ENCODE results near the gene SIK1.
"Not testable (repeated sequence)": the region's sequence is repeated elsewhere in the genome, so short reads cannot be mapped to it uniquely, and the experiment has no call there.

SIK1 gene

DNA sequence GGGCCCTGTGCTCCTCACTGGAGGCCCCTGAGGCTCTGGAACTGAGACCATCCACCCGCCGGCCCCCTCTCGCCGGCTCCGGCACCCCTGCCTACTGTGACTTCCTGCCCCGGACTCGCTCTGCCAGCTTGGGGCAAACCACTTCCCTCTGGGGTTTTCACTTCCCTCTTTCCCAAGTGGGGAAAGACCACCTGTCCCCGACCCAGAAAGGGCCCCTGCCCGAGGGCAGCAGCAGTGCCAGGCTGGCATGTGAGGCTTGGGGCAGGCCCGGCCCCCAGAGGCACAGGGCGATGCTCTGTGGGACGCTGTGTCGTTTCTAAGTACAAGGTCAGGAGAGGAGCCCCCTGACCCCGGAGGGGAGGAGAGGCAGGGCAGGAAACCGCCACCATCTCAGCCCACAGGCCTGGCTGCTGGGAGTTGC, 27.3 kb downstream of the SIK1 start:
- H3K4me1 ChIP-seq (ENCODE audit: control insufficient read depth, insufficient read depth, low read length); H3K9me3 ChIP-seq (ENCODE audit: control insufficient read depth, low read length); H3K36me3 ChIP-seq (ENCODE audit: control insufficient read depth, insufficient read depth, low read length); H3K9ac ChIP-seq (ENCODE audit: low read length); H3K4me3 ChIP-seq (ENCODE audit: low read length); H3K27me3 ChIP-seq (ENCODE audit: control insufficient read depth, insufficient read depth, low read length): not testable (repeated sequence)

DNA sequence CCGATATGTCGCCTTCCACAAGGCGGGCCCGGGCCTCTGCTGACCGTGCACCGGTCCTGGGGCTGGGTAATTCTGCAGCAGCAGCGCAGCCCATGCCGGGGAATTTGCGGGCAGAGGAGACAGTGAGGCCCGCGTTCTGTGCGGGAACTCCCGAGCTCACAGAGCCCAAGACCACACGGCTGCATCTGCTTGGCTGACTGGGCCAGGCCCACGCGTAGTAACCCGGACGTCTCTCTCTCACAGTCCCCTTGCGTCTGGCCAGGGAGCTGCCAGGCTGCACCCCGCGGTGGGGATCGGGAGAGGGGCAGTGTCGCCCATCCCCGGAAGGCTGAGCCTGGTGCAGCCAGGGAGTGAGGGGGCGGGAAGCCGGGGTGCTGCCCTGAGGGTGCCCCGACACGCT, 27.8 kb downstream of the SIK1 start:
- H3K36me3 ChIP-seq (ENCODE audit: control insufficient read depth, insufficient read depth, low read length); H3K9me3 ChIP-seq (ENCODE audit: control insufficient read depth, low read length); H3K27me3 ChIP-seq (ENCODE audit: control insufficient read depth, insufficient read depth, low read length); H3K4me3 ChIP-seq (ENCODE audit: low read length); H3K9ac ChIP-seq (ENCODE audit: low read length); H3K4me1 ChIP-seq (ENCODE audit: control insufficient read depth, insufficient read depth, low read length): not testable (repeated sequence)

- H3K4me1 ChIP-seq (ENCODE audit: control insufficient read depth, insufficient read depth, low read length); H3K36me3 ChIP-seq (ENCODE audit: control insufficient read depth, insufficient read depth, low read length); H3K27me3 ChIP-seq (ENCODE audit: control insufficient read depth, insufficient read depth, low read length); H3K4me3 ChIP-seq (ENCODE audit: low read length); H3K9me3 ChIP-seq (ENCODE audit: control insufficient read depth, low read length); H3K9ac ChIP-seq (ENCODE audit: low read length): not testable (repeated sequence)
Measured at GRCh38 chr21:43398533-43398932, 28.4 kb downstream of the SIK1 start.

DNA sequence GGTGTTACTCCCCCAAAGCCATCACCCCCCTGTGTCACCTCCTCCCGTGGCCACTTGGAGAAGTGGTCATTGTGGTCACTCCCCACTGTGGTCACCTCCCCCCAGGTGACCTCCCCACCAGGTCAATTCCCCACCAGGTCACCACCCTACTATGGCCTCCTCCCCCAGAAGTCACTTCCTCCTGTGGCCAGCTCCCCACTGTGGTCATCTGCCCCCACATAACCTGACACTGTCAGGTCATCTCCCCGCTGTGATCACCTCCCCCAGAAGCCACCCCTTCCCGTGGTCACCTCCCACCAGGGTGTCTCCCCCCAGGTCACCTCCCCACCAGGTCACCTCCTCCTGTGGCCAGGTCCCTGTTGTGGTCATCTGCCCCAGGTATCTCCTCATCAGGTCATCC, 28.9 kb downstream of the SIK1 start:
- H3K36me3 ChIP-seq (ENCODE audit: control insufficient read depth, insufficient read depth, low read length); H3K9ac ChIP-seq (ENCODE audit: low read length); H3K4me1 ChIP-seq (ENCODE audit: control insufficient read depth, insufficient read depth, low read length); H3K9me3 ChIP-seq (ENCODE audit: control insufficient read depth, low read length); H3K27me3 ChIP-seq (ENCODE audit: control insufficient read depth, insufficient read depth, low read length); H3K4me3 ChIP-seq (ENCODE audit: low read length): not testable (repeated sequence)

DNA sequence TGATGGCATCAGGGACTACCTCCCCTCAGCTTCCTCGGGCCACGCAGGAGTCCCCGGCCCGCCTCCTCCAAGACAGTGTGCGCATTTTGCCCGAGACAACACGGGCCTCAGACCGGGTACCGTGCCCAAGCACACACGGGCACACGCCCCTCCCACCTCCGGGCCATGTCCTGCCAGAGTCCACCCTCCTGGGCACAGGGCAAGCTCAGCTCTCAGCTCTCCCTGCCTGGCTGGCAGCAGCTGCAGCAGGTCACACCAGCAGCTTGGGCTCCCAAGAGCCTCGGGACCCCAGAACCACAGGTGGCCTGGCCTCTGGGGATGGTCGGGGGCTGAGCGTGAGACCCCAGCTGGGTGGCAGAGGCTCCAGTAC, 29.5 kb downstream of the SIK1 start:
- H3K4me1 ChIP-seq (ENCODE audit: control insufficient read depth, insufficient read depth, low read length); H3K9me3 ChIP-seq (ENCODE audit: control insufficient read depth, low read length); H3K27me3 ChIP-seq (ENCODE audit: control insufficient read depth, insufficient read depth, low read length): not testable (repeated sequence)

GRCh38 chr21:43396788-43397438, 30.0 kb downstream of the SIK1 start:
- not testable (repeated sequence) for H3K27me3 ChIP-seq (ENCODE audit: control insufficient read depth, insufficient read depth, low read length); H3K9me3 ChIP-seq (ENCODE audit: control insufficient read depth, low read length)

More for the DNA sequence above, 29.5 kb downstream of the SIK1 start:
- not testable (repeated sequence) for H3K4me3 ChIP-seq (ENCODE audit: low read length); H3K36me3 ChIP-seq (ENCODE audit: control insufficient read depth, insufficient read depth, low read length); H3K9ac ChIP-seq (ENCODE audit: low read length)

DNA sequence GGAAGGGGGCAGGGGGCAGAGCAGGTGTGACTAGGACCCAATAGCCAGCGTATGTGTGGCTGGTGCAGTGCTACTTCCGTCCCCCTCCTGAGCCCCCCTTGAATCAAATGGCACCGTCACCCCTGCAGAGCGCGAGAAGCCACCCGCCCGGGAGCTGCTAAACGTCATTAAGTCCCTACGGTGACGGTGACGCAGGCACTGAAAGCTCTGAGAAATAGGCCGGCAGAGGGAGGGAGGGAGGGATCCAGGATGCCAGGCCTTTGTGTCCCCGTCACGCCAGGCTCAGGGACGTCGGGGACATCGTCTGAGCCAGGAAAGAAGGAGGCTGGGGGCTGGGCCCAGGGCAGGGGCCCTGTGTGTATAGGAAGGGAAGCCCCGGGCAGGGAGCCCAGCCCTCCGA, 43.6 kb downstream of the SIK1 start:
- not testable (repeated sequence) for H3K9ac ChIP-seq (ENCODE audit: low read length); H3K4me3 ChIP-seq (ENCODE audit: low read length); H3K36me3 ChIP-seq (ENCODE audit: control insufficient read depth, insufficient read depth, low read length); H3K9me3 ChIP-seq (ENCODE audit: control insufficient read depth, low read length); H3K27me3 ChIP-seq (ENCODE audit: control insufficient read depth, insufficient read depth, low read length); H3K4me1 ChIP-seq (ENCODE audit: control insufficient read depth, insufficient read depth, low read length)

More at GRCh38 chr21:43396788-43397438, 30.0 kb downstream of the SIK1 start:
- not testable (repeated sequence) for H3K36me3 ChIP-seq (ENCODE audit: control insufficient read depth, insufficient read depth, low read length); H3K9ac ChIP-seq (ENCODE audit: low read length); H3K4me1 ChIP-seq (ENCODE audit: control insufficient read depth, insufficient read depth, low read length); H3K4me3 ChIP-seq (ENCODE audit: low read length)

DNA sequence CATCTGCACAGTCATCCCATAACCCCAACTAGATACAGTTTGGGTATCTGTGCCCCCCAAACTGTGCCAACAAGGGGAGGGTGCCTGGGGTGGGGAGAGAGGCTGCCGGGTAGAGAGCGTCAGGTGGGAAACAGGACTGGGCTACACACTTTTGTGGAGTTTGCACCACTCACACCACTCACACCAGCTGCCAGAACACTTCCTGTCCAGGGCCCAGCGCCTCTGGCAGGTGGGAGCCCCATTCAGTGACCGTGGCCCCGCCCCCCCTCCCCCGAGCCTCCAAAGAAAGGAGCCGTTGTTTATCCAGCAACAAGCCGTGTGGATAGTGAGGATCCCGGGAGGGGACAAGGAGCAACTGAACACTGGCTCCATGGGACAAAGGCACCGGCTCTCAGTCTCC, 44.0 kb downstream of the SIK1 start:
- H3K9me3 ChIP-seq (ENCODE audit: control insufficient read depth, low read length); H3K36me3 ChIP-seq (ENCODE audit: control insufficient read depth, insufficient read depth, low read length); H3K4me1 ChIP-seq (ENCODE audit: control insufficient read depth, insufficient read depth, low read length); H3K27me3 ChIP-seq (ENCODE audit: control insufficient read depth, insufficient read depth, low read length); H3K4me3 ChIP-seq (ENCODE audit: low read length); H3K9ac ChIP-seq (ENCODE audit: low read length): not testable (repeated sequence)

DNA sequence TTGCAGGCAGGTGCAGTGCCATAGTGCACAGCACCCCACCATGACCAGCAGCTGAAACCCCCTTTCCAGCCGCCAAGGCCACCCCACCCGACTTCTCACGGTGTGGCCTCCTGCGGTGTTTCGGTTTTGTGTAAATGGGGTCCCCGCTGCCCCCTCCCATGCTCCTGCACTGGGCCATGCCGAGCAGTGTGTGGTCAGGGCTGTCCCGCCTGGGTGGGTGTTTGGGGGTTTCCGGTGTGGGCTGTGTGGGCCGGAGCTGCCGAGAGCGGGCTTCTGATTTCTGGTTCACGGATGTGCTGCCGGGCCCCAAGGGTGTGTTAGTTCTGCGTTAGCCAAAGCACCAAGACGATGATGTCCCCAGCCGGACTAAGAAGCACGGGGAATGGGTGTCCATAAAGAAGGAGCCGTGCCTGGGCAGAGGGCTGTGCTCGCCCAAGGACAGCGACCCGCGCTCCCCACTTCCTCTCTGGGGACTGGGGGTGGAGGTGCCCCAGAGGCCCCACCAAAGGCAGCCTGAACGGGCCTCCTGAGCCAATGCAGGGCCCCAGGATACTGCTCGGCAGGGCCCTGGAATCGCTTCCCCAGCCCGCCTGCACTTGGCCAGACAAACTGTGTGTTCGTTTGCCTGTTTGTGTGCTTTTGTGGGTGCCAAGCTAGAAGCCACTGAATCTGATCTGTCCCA, 45.9 kb downstream of the SIK1 start:
- H3K9ac ChIP-seq (ENCODE audit: low read length); H3K9me3 ChIP-seq (ENCODE audit: control insufficient read depth, low read length); H3K4me1 ChIP-seq (ENCODE audit: control insufficient read depth, insufficient read depth, low read length); H3K36me3 ChIP-seq (ENCODE audit: control insufficient read depth, insufficient read depth, low read length); H3K27me3 ChIP-seq (ENCODE audit: control insufficient read depth, insufficient read depth, low read length); H3K4me3 ChIP-seq (ENCODE audit: low read length): not testable (repeated sequence)

GRCh38 chr21:43380337-43380736, 46.6 kb downstream of the SIK1 start:
- H3K9ac ChIP-seq (ENCODE audit: low read length); H3K4me1 ChIP-seq (ENCODE audit: control insufficient read depth, insufficient read depth, low read length); H3K27me3 ChIP-seq (ENCODE audit: control insufficient read depth, insufficient read depth, low read length); H3K9me3 ChIP-seq (ENCODE audit: control insufficient read depth, low read length); H3K36me3 ChIP-seq (ENCODE audit: control insufficient read depth, insufficient read depth, low read length); H3K4me3 ChIP-seq (ENCODE audit: low read length): not testable (repeated sequence)

- not testable (repeated sequence) for H3K27me3 ChIP-seq (ENCODE audit: control insufficient read depth, insufficient read depth, low read length); H3K36me3 ChIP-seq (ENCODE audit: control insufficient read depth, insufficient read depth, low read length); H3K9me3 ChIP-seq (ENCODE audit: control insufficient read depth, low read length); H3K4me3 ChIP-seq (ENCODE audit: low read length); H3K9ac ChIP-seq (ENCODE audit: low read length); H3K4me1 ChIP-seq (ENCODE audit: control insufficient read depth, insufficient read depth, low read length)
Measured at GRCh38 chr21:43379626-43380122, 47.3 kb downstream of the SIK1 start.

- H3K9ac ChIP-seq (ENCODE audit: low read length), result no peak overlapping the region
- no peaks in the 10 kb centered on the region for H3K27me3 ChIP-seq (ENCODE audit: control insufficient read depth, insufficient read depth, low read length)
- H3K4me1 ChIP-seq (ENCODE audit: control insufficient read depth, insufficient read depth, low read length), result no peaks in the 10 kb centered on the region
- no peak overlapping the region for H3K4me3 ChIP-seq (ENCODE audit: low read length)
- no peaks in the 10 kb centered on the region for H3K9me3 ChIP-seq (ENCODE audit: control insufficient read depth, low read length)
- no peaks in the 10 kb centered on the region for H3K36me3 ChIP-seq (ENCODE audit: control insufficient read depth, insufficient read depth, low read length)
Measured at GRCh38 chr21:43376478-43376882, 50.5 kb downstream of the SIK1 start.
